ENCODE data around the gene SIGLEC7. TPM values are rescaled to one million over a fixed set of nuclear protein-coding genes. Genes with fewer than 3 reads are reported as not detected.

Gene SIGLEC7
- total and polyA plus RNA-seq, 4 donors, result 0.60 to 2.0 (median 1.2) TPM

DNA sequence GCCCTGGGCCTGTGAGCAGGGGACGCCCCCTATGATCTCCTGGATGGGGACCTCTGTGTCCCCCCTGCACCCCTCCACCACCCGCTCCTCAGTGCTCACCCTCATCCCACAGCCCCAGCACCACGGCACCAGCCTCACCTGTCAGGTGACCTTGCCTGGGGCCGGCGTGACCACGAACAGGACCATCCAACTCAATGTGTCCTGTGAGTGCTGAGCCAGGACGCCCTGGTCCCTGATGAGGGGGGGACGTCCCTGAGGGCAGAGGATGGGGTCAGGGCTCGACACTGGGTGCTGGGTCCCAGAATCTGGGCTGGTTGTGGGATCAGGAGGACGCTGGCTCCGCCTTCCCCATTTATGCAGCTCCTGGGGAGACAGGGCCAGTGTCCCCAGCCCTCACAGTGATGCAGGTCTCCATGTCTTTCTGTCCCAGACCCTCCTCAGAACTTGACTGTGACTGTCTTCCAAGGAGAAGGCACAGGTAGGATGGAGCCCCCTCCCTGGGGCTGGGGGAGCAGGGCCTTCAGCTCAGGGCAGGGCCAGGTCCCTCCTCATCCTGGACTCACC lies 2.5 kb downstream of the SIGLEC7 start:
- peaks cover 8% of the 10 kb centered on the region for H3K4me1 ChIP-seq (ENCODE audit: control insufficient read depth, insufficient read depth, low read length)
- no peaks in the 10 kb centered on the region for H3K27me3 ChIP-seq (ENCODE audit: control insufficient read depth, insufficient read depth, low read length)
- H3K27ac ChIP-seq (ENCODE audit: low read depth, low read length), result no peak overlapping the region
- no peaks in the 10 kb centered on the region for H3K36me3 ChIP-seq (ENCODE audit: control insufficient read depth, insufficient read depth, low read length)
- H3K4me3 ChIP-seq (ENCODE audit: low read depth, low read length), result no peak overlapping the region
- no peak for DNase-seq (ENCODE audit: low read depth in 4 of 6, low spot score in 6 of 6)
- H3K9me3 ChIP-seq (ENCODE audit: control insufficient read depth, insufficient read depth, low read length), result no peaks in the 10 kb centered on the region
- WGBS (ENCODE audit: insufficient coverage), result 87% methylated on average over 11 of the region's 11 CpGs

DNA sequence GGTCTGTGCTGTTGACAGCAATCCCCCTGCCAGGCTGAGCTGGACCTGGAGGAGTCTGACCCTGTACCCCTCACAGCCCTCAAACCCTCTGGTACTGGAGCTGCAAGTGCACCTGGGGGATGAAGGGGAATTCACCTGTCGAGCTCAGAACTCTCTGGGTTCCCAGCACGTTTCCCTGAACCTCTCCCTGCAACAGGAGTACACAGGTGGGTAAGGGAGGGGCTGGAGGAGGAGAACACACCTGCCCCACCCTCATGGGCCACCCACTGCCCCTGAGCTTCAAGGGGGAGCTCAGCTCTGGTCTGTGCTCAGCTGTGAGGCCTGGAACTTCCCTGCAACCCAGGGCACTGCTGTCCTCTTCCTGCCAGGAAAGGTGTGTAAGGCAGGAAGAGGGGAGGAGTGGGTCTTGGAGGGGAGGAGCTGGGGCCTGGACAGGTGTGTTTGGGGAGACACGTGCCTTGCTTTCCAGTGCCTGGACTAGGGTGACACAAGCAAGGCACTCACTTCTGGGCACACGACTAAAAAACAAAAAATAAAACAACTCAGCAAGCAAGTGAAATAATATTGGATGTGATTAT lies 3.9 kb downstream of the SIGLEC7 start:
- Histone ChIP-seq H3K36me3 (ENCODE audit: control insufficient read depth, insufficient read depth, low read length) (no peaks in the 10 kb centered on the region), H3K27me3 (ENCODE audit: control insufficient read depth, insufficient read depth, low read length) (no peaks in the 10 kb centered on the region), H3K27ac (ENCODE audit: low read depth, low read length) (no peak overlapping the region), H3K9me3 (ENCODE audit: control insufficient read depth, insufficient read depth, low read length) (no peaks in the 10 kb centered on the region), H3K4me3 (ENCODE audit: low read depth, low read length) (no peak overlapping the region), H3K4me1 (ENCODE audit: control insufficient read depth, insufficient read depth, low read length) (peaks cover 8% of the 10 kb centered on the region)
- DNase-seq (ENCODE audit: low read depth in 4 of 6, low spot score in 6 of 6), result no peak
- no CpG with 5 or more reads among the region's 4 CpGs for WGBS (ENCODE audit: insufficient coverage)

DNA sequence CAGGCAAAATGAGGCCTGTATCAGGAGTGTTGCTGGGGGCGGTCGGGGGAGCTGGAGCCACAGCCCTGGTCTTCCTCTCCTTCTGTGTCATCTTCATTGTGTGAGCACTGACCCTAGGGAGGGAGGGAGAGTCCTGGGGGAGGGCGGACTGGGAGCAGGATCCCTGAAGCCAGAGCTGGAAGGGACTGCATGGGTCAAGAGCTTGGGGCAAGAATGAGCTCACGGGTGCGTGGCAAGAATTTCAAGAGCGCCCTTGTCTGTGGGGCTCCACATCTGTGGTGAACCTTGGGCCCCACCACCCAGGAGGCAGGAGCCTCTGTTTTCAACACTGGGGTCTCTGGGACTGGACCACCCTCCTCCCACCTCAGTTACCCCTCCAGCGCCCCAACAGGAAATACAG lies 4.7 kb downstream of the SIGLEC7 start:
- Histone ChIP-seq H3K4me3 (ENCODE audit: low read depth, low read length) (no peak overlapping the region), H3K27me3 (ENCODE audit: control insufficient read depth, insufficient read depth, low read length) (no peaks in the 10 kb centered on the region), H3K4me1 (ENCODE audit: control insufficient read depth, insufficient read depth, low read length) (peaks cover under 1% of the 10 kb centered on the region), H3K9me3 (ENCODE audit: control insufficient read depth, insufficient read depth, low read length) (no peaks in the 10 kb centered on the region), H3K36me3 (ENCODE audit: control insufficient read depth, insufficient read depth, low read length) (no peaks in the 10 kb centered on the region), H3K27ac (ENCODE audit: low read depth, low read length) (no peak overlapping the region)
- DNase-seq (ENCODE audit: low read depth in 4 of 6, low spot score in 6 of 6), result no peak
- WGBS (ENCODE audit: insufficient coverage), result 80% methylated on average over 7 of the region's 7 CpGs

DNA sequence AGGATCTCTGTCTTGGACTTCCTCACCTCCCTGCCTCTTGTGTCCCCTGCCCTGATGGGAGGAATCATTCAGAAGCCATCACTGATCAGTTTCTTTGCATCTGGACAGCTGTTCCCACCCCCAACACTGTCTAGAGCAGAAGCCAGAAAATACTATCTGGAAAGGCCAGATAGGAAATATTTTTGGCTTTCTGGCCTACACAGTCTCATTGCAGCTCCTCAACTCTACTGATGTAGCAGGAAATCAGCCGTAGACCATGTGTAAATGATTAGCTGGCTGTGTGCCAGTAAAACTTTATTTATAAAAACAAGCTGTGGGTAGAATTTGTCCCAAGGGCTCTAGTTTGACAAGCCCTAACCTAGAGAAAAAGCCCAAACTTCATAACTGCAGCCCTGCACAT lies 5.6 kb downstream of the SIGLEC7 start:
- WGBS (ENCODE audit: insufficient coverage), result no CpG with 5 or more reads among the region's 1 CpG
- DNase-seq (ENCODE audit: low read depth in 4 of 6, low spot score in 6 of 6), result peak in 1 of 6 donors; percentile 2
- no peak overlapping the region for H3K4me3 ChIP-seq (ENCODE audit: low read depth, low read length)
- no peak overlapping the region for H3K27ac ChIP-seq (ENCODE audit: low read depth, low read length)
- H3K4me1 ChIP-seq (ENCODE audit: control insufficient read depth, insufficient read depth, low read length), result no peaks in the 10 kb centered on the region
- H3K36me3 ChIP-seq (ENCODE audit: control insufficient read depth, insufficient read depth, low read length), result no peaks in the 10 kb centered on the region
- H3K27me3 ChIP-seq (ENCODE audit: control insufficient read depth, insufficient read depth, low read length), result no peaks in the 10 kb centered on the region
- no peaks in the 10 kb centered on the region for H3K9me3 ChIP-seq (ENCODE audit: control insufficient read depth, insufficient read depth, low read length)

DNA sequence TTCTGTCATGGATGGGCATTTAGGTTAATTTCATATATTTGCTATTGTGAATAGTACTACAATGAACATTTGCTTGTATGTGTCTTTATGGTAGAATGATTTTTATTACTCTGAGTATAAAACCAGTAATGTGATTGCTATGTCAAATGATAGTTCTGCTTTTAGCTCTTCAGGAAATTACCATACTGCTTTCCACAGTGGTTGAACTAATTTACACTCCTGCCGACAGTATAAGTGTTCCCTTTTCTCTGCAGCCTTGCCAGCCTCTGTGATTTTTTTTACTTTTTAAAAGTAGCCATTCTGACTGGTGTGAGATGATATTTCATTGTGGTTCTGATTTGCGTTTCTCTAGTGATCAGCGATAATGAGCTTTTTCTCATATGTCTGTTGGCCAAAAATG lies 6.5 kb downstream of the SIGLEC7 start:
- Histone ChIP-seq H3K9me3 (ENCODE audit: control insufficient read depth, insufficient read depth, low read length) (no peaks in the 10 kb centered on the region), H3K27me3 (ENCODE audit: control insufficient read depth, insufficient read depth, low read length) (no peaks in the 10 kb centered on the region), H3K4me1 (ENCODE audit: control insufficient read depth, insufficient read depth, low read length) (no peaks in the 10 kb centered on the region), H3K36me3 (ENCODE audit: control insufficient read depth, insufficient read depth, low read length) (no peaks in the 10 kb centered on the region), H3K4me3 (ENCODE audit: low read depth, low read length) (no peak overlapping the region), H3K27ac (ENCODE audit: low read depth, low read length) (no peak overlapping the region)
- DNase-seq (ENCODE audit: low read depth in 4 of 6, low spot score in 6 of 6), result peak in 1 of 6 donors; percentile 62
- no CpG with 5 or more reads among the region's 3 CpGs for WGBS (ENCODE audit: insufficient coverage)

DNA sequence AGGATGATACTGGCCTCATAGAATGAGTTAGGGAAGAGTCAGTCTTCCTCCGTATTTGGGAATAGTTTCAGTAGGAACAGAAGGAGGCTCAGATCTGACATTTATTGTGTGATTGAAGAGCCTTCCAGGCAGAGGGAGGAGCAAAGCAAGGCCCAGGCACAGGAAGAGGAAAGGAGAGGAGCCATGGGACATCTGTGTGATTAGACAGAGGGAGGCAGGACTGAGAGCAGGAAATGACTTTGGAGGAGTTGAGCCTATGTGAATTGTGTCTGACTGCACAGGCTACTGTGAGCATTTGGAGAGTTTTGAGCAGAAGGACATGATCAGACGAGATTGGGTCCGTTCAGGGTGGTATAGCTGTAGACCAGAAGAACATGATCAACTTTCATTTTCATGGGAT lies 8.5 kb downstream of the SIGLEC7 start:
- no peaks in the 10 kb centered on the region for H3K36me3 ChIP-seq (ENCODE audit: control insufficient read depth, insufficient read depth, low read length)
- WGBS (ENCODE audit: insufficient coverage), result 77% methylated on average over 3 of the region's 3 CpGs

DNA sequence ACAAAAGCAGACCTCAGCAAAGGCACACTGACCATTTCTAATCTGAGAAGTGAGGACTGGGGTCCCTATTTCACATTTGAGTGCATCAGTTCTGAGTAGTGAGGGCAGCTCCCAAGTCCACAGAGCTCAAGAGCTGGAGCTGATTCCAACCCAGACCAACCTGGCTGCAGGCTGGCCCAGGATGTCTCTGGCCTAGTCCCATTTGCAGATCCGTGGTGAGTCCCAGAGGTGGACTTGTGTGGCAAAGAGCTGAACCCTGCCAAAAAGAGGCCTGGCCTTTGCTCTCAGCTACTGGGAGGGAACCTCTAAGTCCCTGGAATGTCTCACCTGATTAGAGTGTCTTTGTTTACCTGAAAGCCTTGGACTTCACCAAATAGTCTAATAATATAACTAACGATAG lies 14.6 kb downstream of the SIGLEC7 start:
- H3K9me3 ChIP-seq (ENCODE audit: control insufficient read depth, insufficient read depth, low read length), result no peaks in the 10 kb centered on the region
- WGBS (ENCODE audit: insufficient coverage), result 100% methylated on average over 2 of the region's 2 CpGs
- H3K4me3 ChIP-seq (ENCODE audit: low read depth, low read length), result no peak overlapping the region
- H3K27ac ChIP-seq (ENCODE audit: low read depth, low read length), result no peak overlapping the region
- H3K4me1 ChIP-seq (ENCODE audit: control insufficient read depth, insufficient read depth, low read length), result no peaks in the 10 kb centered on the region
- no peaks in the 10 kb centered on the region for H3K27me3 ChIP-seq (ENCODE audit: control insufficient read depth, insufficient read depth, low read length)
- H3K36me3 ChIP-seq (ENCODE audit: control insufficient read depth, insufficient read depth, low read length), result no peaks in the 10 kb centered on the region
- no peak for DNase-seq (ENCODE audit: low read depth in 4 of 6, low spot score in 6 of 6)

More for the DNA sequence above, 8.5 kb downstream of the SIGLEC7 start:
- Histone ChIP-seq H3K4me1 (ENCODE audit: control insufficient read depth, insufficient read depth, low read length) (no peaks in the 10 kb centered on the region), H3K9me3 (ENCODE audit: control insufficient read depth, insufficient read depth, low read length) (no peaks in the 10 kb centered on the region), H3K27me3 (ENCODE audit: control insufficient read depth, insufficient read depth, low read length) (no peaks in the 10 kb centered on the region), H3K27ac (ENCODE audit: low read depth, low read length) (no peak overlapping the region), H3K4me3 (ENCODE audit: low read depth, low read length) (no peak overlapping the region)
- DNase-seq (ENCODE audit: low read depth in 4 of 6, low spot score in 6 of 6), result no peak

DNA sequence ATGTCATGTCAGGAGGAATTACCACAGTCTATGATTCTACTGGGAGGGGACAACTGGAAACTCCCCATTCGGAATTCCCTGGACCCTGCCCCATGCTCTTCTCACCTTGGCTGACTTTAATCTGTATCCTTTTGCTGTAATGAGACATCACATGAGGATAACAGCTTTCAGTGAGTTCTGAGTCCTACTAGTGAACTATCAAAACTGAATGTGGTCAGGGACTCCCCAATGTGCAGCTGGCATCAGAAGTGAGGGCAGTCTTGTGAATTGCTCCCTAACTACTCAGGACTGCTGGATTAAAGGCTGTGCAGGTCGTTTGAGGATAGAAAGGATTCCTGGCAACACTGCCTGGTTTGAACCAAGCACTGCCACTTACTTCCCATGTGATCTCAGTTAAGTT lies 15.2 kb downstream of the SIGLEC7 start:
- Histone ChIP-seq H3K36me3 (ENCODE audit: control insufficient read depth, insufficient read depth, low read length) (no peaks in the 10 kb centered on the region), H3K27me3 (ENCODE audit: control insufficient read depth, insufficient read depth, low read length) (no peaks in the 10 kb centered on the region), H3K4me1 (ENCODE audit: control insufficient read depth, insufficient read depth, low read length) (no peaks in the 10 kb centered on the region), H3K9me3 (ENCODE audit: control insufficient read depth, insufficient read depth, low read length) (no peaks in the 10 kb centered on the region), H3K4me3 (ENCODE audit: low read depth, low read length) (no peak overlapping the region), H3K27ac (ENCODE audit: low read depth, low read length) (no peak overlapping the region)
- no peak for DNase-seq (ENCODE audit: low read depth in 4 of 6, low spot score in 6 of 6)
- 67% methylated on average over 1 of the region's 2 CpGs for WGBS (ENCODE audit: insufficient coverage)

DNA sequence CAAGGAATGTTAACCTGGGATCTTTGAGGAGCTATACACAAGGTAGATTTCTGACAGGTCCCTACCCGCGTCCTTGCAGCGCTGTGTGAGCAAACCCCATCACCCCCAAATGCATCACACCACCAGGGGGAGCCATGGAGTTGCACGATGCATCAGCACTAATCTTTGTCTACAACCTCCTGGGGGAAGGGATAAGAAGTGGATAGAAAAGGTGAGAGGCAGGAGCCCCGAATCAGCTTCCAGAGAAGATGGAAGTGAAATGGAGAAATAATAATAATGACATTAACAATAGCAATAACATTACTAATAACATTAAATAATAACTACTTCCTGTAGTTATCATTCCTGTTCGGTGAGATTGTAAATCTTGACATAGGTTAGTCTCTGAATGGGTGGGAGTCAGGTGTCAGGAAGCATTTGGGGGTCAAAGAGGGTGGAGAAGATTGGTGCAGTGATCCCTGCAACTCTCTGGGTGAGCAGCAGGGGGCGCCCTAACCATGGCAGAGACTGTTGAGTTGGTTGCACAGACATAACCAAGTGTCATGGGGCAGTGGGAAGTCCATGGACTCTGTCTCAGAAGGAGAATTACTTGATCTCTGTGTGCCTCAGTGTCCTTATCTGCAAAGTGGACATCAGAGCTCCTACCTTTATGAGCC lies 16.5 kb downstream of the SIGLEC7 start:
- Histone ChIP-seq H3K4me3 (ENCODE audit: low read depth, low read length) (no peak overlapping the region), H3K36me3 (ENCODE audit: control insufficient read depth, insufficient read depth, low read length) (no peaks in the 10 kb centered on the region), H3K27ac (ENCODE audit: low read depth, low read length) (no peak overlapping the region), H3K27me3 (ENCODE audit: control insufficient read depth, insufficient read depth, low read length) (no peaks in the 10 kb centered on the region), H3K4me1 (ENCODE audit: control insufficient read depth, insufficient read depth, low read length) (no peaks in the 10 kb centered on the region), H3K9me3 (ENCODE audit: control insufficient read depth, insufficient read depth, low read length) (no peaks in the 10 kb centered on the region)
- DNase-seq (ENCODE audit: low read depth in 4 of 6, low spot score in 6 of 6), result peak in 2 of 6 donors; percentile 10 to 16
- 20% methylated on average over 2 of the region's 7 CpGs for WGBS (ENCODE audit: insufficient coverage)

DNA sequence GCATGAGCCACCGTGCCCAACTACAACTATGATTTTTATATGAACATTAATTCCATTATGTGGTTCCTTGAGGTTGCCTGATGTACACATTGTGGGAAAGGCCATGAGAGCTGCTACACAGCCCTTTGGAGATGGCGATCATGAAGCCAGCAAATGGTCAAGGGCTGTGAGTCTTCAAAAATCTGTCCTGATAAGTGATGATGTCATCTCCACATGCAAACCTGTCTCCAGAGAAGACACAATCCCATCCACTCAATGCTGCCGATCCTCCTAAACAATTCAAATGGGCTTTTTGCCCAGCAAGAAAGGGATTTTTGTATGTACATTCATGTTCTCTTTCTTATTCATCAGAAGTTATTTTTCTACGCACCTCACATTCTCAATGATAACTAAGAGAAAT lies 17.6 kb downstream of the SIGLEC7 start:
- H3K9me3 ChIP-seq (ENCODE audit: control insufficient read depth, insufficient read depth, low read length), result no peaks in the 10 kb centered on the region
- H3K36me3 ChIP-seq (ENCODE audit: control insufficient read depth, insufficient read depth, low read length), result no peaks in the 10 kb centered on the region
- H3K4me1 ChIP-seq (ENCODE audit: control insufficient read depth, insufficient read depth, low read length), result no peaks in the 10 kb centered on the region
- no peak overlapping the region for H3K4me3 ChIP-seq (ENCODE audit: low read depth, low read length)
- DNase-seq (ENCODE audit: low read depth in 4 of 6, low spot score in 6 of 6), result no peak
- WGBS (ENCODE audit: insufficient coverage), result 71% methylated on average over 1 of the region's 4 CpGs
- no peak overlapping the region for H3K27ac ChIP-seq (ENCODE audit: low read depth, low read length)
- H3K27me3 ChIP-seq (ENCODE audit: control insufficient read depth, insufficient read depth, low read length), result no peaks in the 10 kb centered on the region

Data from spinal cord (tissue), 10 donors.